Type B pancreatic cell (in vitro differentiated cells): ENCODE results near the gene HKDC1. TPM values are rescaled to one million over a fixed set of nuclear protein-coding genes. Genes with fewer than 3 reads are reported as not detected.
"Not testable (repeated sequence)": the region's sequence is repeated elsewhere in the genome, so short reads cannot be mapped to it uniquely, and the experiment has no call there.

Experiments
- DNase-seq: peaks from one replicate; pipeline ENCODE4 v3.0.0; 2021; ENCODE audit warnings: mixed read lengths; ENCODE audit not compliant: unreplicated experiment; ENCODE audit errors: extremely low spot score
- H3K27ac Mint-ChIP-seq: 2 replicates; pipeline ENCODE4 v1.8.0; 2021; ENCODE audit warnings: mild to moderate bottlenecking, mixed read lengths
- H3K27me3 Mint-ChIP-seq: 2 replicates; pipeline ENCODE4 v1.8.0; 2021; ENCODE audit warnings: mixed read lengths
- H3K36me3 Mint-ChIP-seq: 2 replicates; pipeline ENCODE4 v1.8.0; 2021; ENCODE audit warnings: mixed read lengths
- H3K4me1 Mint-ChIP-seq: one replicate; pipeline ENCODE4 v1.8.0; 2021; ENCODE audit warnings: mixed read lengths; ENCODE audit not compliant: unreplicated experiment
- H3K4me3 Mint-ChIP-seq: 2 replicates; pipeline ENCODE4 v1.8.0; 2021; ENCODE audit warnings: mild to moderate bottlenecking, mixed read lengths
- H3K9me3 Mint-ChIP-seq: 2 replicates; pipeline ENCODE4 v1.8.0; 2021; ENCODE audit warnings: mixed read lengths
- total RNA-seq: library from RNA; stranded (reverse); gene quantifications from 2 replicates; pipeline ENCODE4 v1.2.1, GENCODE V29; 2021; ENCODE audit warnings: low replicate concordance
- TF ChIP-seq, protein P1 (sequence below): fragments of 200-600 bp; sonication (generic); conservative IDR thresholded peaks from 2 replicates; pipeline ENCODE4 v1.5.0; 2021; ENCODE audit warnings: antibody characterized with exemption, mild to moderate bottlenecking

HKDC1 gene
- total RNA-seq, 1 donor from 2014 or later, result 2.4 TPM

DNA sequence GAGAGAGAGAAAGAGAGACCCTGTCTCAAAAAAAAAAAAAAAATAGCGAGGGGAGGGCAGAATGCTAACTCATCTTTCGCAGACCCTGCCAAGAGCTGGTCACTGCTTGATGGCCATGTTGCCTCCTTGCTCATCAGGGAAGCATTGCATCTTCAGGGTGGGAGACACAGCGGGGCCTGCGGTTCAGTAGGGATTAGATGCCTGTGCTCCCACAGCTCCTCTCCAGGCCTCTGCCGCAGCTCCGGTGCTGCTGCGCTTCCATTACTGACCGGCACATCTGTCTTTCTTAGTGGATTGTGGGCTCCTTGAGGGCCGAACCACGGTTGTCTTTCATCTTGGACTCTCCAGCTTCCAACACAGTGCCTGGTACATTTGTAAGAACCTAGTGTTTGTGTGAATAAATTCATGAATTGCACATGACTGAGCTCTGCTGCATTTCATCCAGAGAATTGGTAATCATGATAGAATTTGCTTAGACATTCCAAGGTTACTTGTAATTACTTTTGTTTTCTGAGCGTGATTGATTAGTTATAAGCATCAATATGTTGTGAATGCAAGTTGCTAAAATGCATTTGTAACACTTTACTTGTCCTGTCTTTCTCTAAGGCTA lies 75.0 kb downstream of the HKDC1 start:
- TF ChIP-seq, protein P1, sequence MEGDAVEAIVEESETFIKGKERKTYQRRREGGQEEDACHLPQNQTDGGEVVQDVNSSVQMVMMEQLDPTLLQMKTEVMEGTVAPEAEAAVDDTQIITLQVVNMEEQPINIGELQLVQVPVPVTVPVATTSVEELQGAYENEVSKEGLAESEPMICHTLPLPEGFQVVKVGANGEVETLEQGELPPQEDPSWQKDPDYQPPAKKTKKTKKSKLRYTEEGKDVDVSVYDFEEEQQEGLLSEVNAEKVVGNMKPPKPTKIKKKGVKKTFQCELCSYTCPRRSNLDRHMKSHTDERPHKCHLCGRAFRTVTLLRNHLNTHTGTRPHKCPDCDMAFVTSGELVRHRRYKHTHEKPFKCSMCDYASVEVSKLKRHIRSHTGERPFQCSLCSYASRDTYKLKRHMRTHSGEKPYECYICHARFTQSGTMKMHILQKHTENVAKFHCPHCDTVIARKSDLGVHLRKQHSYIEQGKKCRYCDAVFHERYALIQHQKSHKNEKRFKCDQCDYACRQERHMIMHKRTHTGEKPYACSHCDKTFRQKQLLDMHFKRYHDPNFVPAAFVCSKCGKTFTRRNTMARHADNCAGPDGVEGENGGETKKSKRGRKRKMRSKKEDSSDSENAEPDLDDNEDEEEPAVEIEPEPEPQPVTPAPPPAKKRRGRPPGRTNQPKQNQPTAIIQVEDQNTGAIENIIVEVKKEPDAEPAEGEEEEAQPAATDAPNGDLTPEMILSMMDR, result no peak
- H3K27me3 Mint-ChIP-seq, result peaks cover 5% of the 10 kb centered on the region

DNA sequence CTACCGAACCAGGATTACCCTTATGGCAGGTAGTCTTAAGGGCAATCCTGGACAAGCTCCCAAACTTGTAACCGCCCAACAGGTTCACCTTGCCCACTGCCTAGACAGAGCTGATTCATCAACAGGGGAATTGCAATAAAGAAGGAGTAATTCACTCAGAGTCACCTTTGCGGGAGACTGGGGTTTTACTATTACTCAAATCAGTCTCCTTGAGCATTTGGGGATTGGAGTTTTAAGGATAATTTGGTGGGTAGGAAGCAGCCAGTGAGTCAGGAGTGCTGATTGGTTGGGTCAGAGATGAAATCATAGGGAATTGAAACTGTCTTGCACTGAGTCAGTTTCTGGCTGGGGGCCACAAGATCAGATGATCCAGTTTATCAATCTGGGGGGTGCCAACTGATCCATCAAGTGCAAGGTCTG lies 83.5 kb downstream of the HKDC1 start:
- TF ChIP-seq, protein P1, result no peak
- Mint-ChIP-seq H3K27ac (no peak overlapping the region), H3K36me3 (no peaks in the 10 kb centered on the region), H3K4me3 (no peak overlapping the region), H3K4me1 (no peaks in the 10 kb centered on the region), H3K27me3 (peaks cover 6% of the 10 kb centered on the region), H3K9me3 (no peaks in the 10 kb centered on the region)
- DNase-seq, result no peak

More for the DNA sequence above, 75.0 kb downstream of the HKDC1 start:
- H3K27ac Mint-ChIP-seq, result no peak overlapping the region
- DNase-seq, result no peak
- H3K36me3 Mint-ChIP-seq, result no peaks in the 10 kb centered on the region
- H3K9me3 Mint-ChIP-seq, result no peaks in the 10 kb centered on the region
- H3K4me3 Mint-ChIP-seq, result no peak overlapping the region
- no peaks in the 10 kb centered on the region for H3K4me1 Mint-ChIP-seq

DNA sequence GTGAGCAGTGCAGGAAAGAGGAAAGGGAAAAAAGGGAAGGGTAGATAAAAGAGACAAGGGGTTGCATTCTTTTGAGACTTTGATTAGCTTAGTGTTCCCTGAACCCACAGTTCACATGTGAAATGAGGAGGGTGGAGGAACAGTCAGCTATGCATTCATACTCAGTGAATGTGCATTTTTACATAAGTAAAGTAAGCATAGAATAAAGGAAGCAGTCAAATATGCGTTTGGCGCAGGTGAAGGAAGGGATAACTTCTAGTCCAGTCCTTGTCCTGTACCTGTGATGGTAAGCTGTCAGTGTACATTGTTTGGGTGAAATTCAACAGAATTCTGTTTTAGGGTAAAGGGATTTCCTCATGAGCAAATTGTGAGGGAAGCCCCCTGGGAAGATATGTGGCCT lies 86.3 kb downstream of the HKDC1 start:
- Mint-ChIP-seq H3K9me3 (no peaks in the 10 kb centered on the region), H3K27ac (no peak overlapping the region), H3K4me1 (peaks cover 5% of the 10 kb centered on the region), H3K4me3 (no peak overlapping the region), H3K27me3 (peaks cover 10% of the 10 kb centered on the region), H3K36me3 (no peaks in the 10 kb centered on the region)
- TF ChIP-seq, protein P1, result no peak
- DNase-seq, result no peak

GRCh38 chr10:69307434-69307833 lies 87.3 kb downstream of the HKDC1 start:
- no peak overlapping the region for H3K4me3 Mint-ChIP-seq
- no peaks in the 10 kb centered on the region for H3K9me3 Mint-ChIP-seq
- no peak for DNase-seq
- peaks cover 6% of the 10 kb centered on the region for H3K4me1 Mint-ChIP-seq
- no peaks in the 10 kb centered on the region for H3K36me3 Mint-ChIP-seq
- peaks cover 10% of the 10 kb centered on the region for H3K27me3 Mint-ChIP-seq
- TF ChIP-seq, protein P1, result no peak
- H3K27ac Mint-ChIP-seq, result no peak overlapping the region

DNA sequence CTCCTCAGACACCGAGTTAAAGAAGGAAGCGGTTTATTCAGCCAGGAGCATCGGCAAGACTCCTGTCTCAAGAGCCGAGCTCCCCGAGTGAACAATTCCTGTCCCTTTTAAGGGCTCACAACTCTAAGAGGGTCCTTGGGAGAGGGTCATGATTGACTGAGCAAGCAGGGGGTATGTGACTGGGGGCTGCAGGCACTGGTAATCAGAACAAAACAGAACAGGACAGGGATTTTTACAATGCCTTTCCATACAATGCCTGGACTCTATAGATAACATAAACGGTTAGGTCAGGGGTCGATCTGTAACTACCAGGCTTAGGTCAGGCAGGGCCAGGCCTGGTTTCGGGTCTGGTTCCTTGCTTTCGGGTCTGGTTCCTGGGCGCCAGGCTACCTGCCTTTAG lies 88.2 kb downstream of the HKDC1 start:
- not testable (repeated sequence) for H3K27me3 Mint-ChIP-seq, H3K36me3 Mint-ChIP-seq, DNase-seq, H3K9me3 Mint-ChIP-seq, H3K4me3 Mint-ChIP-seq, H3K27ac Mint-ChIP-seq
- peaks cover 10% of the 10 kb centered on the region for H3K4me1 Mint-ChIP-seq

DNA sequence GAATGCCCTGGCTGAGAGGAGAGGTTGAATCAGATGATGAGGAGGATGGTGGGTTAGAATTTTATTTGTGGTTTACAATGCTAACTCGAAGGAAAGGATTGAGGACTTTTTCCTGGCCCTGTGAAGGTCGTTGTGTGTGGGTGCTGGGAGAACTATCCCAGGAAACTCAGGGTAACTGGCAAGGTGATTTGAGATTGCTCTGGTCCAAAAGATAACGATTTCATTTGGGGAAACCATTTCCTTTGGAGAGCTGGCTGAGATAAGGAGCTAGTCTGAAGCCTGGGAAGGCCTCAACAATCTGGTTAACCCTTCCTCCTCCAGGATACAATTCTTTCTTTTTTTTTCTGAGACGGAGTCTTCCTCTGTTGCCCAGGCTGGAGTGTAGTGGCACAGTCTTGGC lies 91.2 kb downstream of the HKDC1 start:
- Mint-ChIP-seq H3K36me3 (no peaks in the 10 kb centered on the region), H3K4me3 (no peak overlapping the region), H3K27ac (no peak overlapping the region), H3K9me3 (no peaks in the 10 kb centered on the region), H3K4me1 (peaks cover 24% of the 10 kb centered on the region), H3K27me3 (peaks cover 4% of the 10 kb centered on the region)
- TF ChIP-seq, protein P1, result no peak
- DNase-seq, result no peak
